ENCODE results near the gene EXOC7. TPM values are rescaled to one million over a fixed set of nuclear protein-coding genes. Genes with fewer than 3 reads are reported as not detected.

The EXOC7 gene
- polyA plus RNA-seq, 3 donors = 30.7 to 86.5 (median 42.4) TPM

DNA sequence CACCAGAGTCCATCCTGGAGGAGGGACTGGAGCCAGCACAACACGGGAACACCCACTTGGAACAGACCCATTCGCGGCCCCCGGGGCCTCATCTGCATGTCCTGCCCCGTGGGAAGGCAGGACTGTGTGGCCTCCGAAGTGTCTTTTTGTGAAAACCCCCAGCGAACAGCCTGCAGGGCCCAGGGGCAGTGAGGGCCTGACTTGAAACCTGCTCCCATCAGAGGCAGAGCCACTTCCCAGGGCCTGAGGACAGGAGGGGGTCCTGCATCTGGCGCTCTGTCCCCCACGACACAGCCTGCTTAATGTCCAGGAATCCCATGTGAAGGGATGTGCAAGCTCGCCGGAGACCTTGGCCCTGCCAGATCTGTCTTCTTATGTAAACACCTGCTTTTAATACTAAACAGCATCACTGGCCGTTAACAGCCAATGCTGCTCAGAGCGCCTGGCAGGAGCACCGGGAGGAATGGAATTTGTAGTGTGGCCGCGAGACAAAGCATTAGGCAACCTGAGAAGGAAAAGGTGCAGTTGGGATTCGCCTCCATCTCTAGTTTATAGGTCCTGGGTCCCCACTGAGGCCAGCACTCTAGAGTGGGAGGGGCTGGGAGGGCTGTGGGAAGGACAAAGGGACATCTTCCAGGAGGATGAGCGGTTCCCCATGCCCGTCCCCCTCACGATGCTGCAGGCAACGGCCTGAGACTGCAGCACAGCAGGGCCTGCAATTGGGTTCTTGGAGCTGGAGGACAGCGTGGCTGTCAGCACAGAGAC lies 66.9 kb downstream of the EXOC7 start:
- Histone ChIP-seq H3K9ac (ENCODE audit: insufficient read depth, low read length, poor library complexity, severe bottlenecking) (no peak overlapping the region), H3K4me1 (ENCODE audit: control insufficient read depth in 1 of 2, insufficient read depth in 2 of 2, low read length in 2 of 2) (no peaks in the 10 kb centered on the region), H3K4me3 (replicated peaks in 1 of 3; ENCODE audit: low read depth in 2 of 3, low read length in 3 of 3) (no peak overlapping the region), H3K9me3 (replicated peaks in 1 of 2; ENCODE audit: control insufficient read depth in 1 of 2, insufficient read depth in 1 of 2, low read length in 2 of 2) (no peaks in the 10 kb centered on the region), H4K20me1 (ENCODE audit: insufficient read depth, low read length) (no peaks in the 10 kb centered on the region), H3K4me2 (replicated peaks; ENCODE audit: extremely low read depth, low read length, poor library complexity, severe bottlenecking) (no peak overlapping the region), H3K27ac (ENCODE audit: low read depth in 1 of 2, low read length in 2 of 2) (no peak overlapping the region), H3K79me2 (ENCODE audit: insufficient read depth, low read length) (no peaks in the 10 kb centered on the region), H3K27me3 (ENCODE audit: control insufficient read depth in 2 of 2, insufficient read depth in 2 of 2, low read length in 2 of 2) (no peaks in the 10 kb centered on the region), H3K36me3 (replicated peaks in 1 of 2; ENCODE audit: control insufficient read depth in 1 of 2, insufficient read depth in 2 of 2, low read length in 2 of 2) (peaks cover 35 to 41% of the 10 kb centered on the region in 2 donors), H2AFZ (ENCODE audit: insufficient read depth, low read depth, low read length, poor library complexity, severe bottlenecking) (no peak overlapping the region)
- Mint-ChIP-seq H3K36me3 (peaks cover 40 to 46% of the 10 kb centered on the region in 2 donors), H3K4me1 (no peaks in the 10 kb centered on the region), H3K4me3 (no peak overlapping the region), H3K9me3 (no peaks in the 10 kb centered on the region), H3K27me3 (ENCODE audit: low read depth in 3 of 3) (peaks cover 0 to 4% (median 2%) of the 10 kb centered on the region in 3 donors), H3K27ac (peak overlapping the region in 1 of 7 donors; percentile 54)
- intact Hi-C loops (cut with micrococcal nuclease) = no loop called here
- no peak for DNase-seq
- 92% methylated on average over 22 of the region's 22 CpGs for WGBS (ENCODE audit: insufficient coverage)
- TF ChIP-seq, protein P1, sequence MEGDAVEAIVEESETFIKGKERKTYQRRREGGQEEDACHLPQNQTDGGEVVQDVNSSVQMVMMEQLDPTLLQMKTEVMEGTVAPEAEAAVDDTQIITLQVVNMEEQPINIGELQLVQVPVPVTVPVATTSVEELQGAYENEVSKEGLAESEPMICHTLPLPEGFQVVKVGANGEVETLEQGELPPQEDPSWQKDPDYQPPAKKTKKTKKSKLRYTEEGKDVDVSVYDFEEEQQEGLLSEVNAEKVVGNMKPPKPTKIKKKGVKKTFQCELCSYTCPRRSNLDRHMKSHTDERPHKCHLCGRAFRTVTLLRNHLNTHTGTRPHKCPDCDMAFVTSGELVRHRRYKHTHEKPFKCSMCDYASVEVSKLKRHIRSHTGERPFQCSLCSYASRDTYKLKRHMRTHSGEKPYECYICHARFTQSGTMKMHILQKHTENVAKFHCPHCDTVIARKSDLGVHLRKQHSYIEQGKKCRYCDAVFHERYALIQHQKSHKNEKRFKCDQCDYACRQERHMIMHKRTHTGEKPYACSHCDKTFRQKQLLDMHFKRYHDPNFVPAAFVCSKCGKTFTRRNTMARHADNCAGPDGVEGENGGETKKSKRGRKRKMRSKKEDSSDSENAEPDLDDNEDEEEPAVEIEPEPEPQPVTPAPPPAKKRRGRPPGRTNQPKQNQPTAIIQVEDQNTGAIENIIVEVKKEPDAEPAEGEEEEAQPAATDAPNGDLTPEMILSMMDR (IDR thresholded peaks at IDR 0.05) = no peak

DNA sequence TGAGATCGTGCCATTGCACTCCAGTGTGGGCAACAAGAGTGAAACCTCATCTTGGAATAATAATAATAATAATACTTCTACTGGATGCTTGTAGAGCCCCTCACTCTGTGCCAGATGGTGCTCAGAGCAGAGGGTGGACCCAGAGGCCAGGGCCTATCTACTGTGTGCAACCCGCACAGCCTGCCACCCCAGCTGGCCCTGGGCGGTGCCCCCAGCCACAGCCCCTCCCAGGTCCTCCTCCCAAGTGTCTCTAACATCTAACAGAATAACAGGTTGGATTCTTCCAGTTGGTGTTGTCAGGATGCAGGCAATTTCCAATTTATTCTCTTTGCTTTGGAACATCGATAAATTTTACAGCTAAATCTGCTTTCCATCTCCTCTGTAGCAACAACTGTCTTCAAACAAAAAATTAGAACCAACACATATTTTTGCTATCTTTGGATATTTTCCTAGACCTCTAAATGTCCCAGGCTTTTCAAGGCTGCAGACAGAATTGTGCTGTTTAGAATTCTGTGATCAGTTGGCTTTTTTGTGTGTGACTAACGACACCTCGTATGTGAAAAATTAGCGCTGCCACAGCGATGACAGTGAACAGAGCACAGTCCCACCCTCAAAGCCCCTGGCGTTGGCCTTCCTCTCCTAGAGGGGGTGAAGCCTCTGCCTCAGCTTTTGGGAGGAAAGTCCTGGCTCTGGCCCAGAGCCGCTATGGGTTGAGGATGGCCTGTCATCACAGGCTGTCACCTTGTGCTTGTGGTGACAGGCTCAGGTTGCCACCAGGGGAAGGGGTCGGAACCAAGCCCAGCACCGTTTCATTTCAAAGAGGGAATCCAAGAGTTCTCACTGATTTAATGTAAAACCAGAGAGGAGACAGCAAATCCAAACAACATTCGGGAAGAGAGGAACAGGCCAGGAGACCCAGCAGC lies 68.9 kb downstream of the EXOC7 start:
- H3K27ac Mint-ChIP-seq = no peak overlapping the region
- Histone ChIP-seq H3K36me3 (replicated peaks in 1 of 2; ENCODE audit: control insufficient read depth in 1 of 2, insufficient read depth in 2 of 2, low read length in 2 of 2) (peaks cover 16 to 21% of the 10 kb centered on the region in 2 donors), H2AFZ (ENCODE audit: insufficient read depth, low read depth, low read length, poor library complexity, severe bottlenecking) (no peak overlapping the region), H3K27me3 (ENCODE audit: control insufficient read depth in 2 of 2, insufficient read depth in 2 of 2, low read length in 2 of 2) (no peaks in the 10 kb centered on the region), H3K4me2 (replicated peaks; ENCODE audit: extremely low read depth, low read length, poor library complexity, severe bottlenecking) (no peak overlapping the region), H3K79me2 (ENCODE audit: insufficient read depth, low read length) (no peaks in the 10 kb centered on the region), H4K20me1 (ENCODE audit: insufficient read depth, low read length) (no peaks in the 10 kb centered on the region), H3K27ac (ENCODE audit: low read depth in 1 of 2, low read length in 2 of 2) (no peak overlapping the region), H3K9ac (ENCODE audit: insufficient read depth, low read length, poor library complexity, severe bottlenecking) (no peak overlapping the region), H3K4me3 (replicated peaks in 1 of 3; ENCODE audit: low read depth in 2 of 3, low read length in 3 of 3) (no peak overlapping the region), H3K4me1 (ENCODE audit: control insufficient read depth in 1 of 2, insufficient read depth in 2 of 2, low read length in 2 of 2) (peaks cover 2 to 4% of the 10 kb centered on the region in 2 donors), H3K9me3 (replicated peaks in 1 of 2; ENCODE audit: control insufficient read depth in 1 of 2, insufficient read depth in 1 of 2, low read length in 2 of 2) (no peaks in the 10 kb centered on the region)
- peaks cover 4 to 6% (median 5%) of the 10 kb centered on the region in 3 donors for H3K27me3 Mint-ChIP-seq (ENCODE audit: low read depth in 3 of 3)
- TF ChIP-seq, protein P1 (IDR thresholded peaks at IDR 0.05) = no peak
- no peak overlapping the region for H3K4me3 Mint-ChIP-seq
- 94% methylated on average over 10 of the region's 13 CpGs for WGBS (ENCODE audit: insufficient coverage)
- no peak for DNase-seq
- H3K4me1 Mint-ChIP-seq = peaks cover 4% of the 10 kb centered on the region
- H3K9me3 Mint-ChIP-seq = no peaks in the 10 kb centered on the region
- intact Hi-C loops (cut with micrococcal nuclease) = no loop called here
- peaks cover 21 to 26% of the 10 kb centered on the region in 2 donors for H3K36me3 Mint-ChIP-seq
